Mucosa of gallbladder (tissue), 1 donor: ENCODE data around the gene AMZ2. TPM values are rescaled to one million over a fixed set of nuclear protein-coding genes. Genes with fewer than 3 reads are reported as not detected.
"Not testable (repeated sequence)": the region's sequence is repeated elsewhere in the genome, so short reads cannot be mapped to it uniquely, and the experiment has no call there.

Experiments used
- DNase-seq: peaks from one replicate; pipeline ENCODE4 v3.0.0-alpha.2; 2020; ENCODE audit warnings: low spot score
- total RNA-seq: library from RNA; stranded (reverse); gene quantifications from one replicate; pipeline ENCODE4 v1.2.1, GENCODE V29; 2021
- donor health status: DM: no; HTN: no; CAD: no.

AMZ2 gene, protein sequence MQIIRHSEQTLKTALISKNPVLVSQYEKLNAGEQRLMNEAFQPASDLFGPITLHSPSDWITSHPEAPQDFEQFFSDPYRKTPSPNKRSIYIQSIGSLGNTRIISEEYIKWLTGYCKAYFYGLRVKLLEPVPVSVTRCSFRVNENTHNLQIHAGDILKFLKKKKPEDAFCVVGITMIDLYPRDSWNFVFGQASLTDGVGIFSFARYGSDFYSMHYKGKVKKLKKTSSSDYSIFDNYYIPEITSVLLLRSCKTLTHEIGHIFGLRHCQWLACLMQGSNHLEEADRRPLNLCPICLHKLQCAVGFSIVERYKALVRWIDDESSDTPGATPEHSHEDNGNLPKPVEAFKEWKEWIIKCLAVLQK
- total RNA-seq: 64.7 TPM

DNA sequence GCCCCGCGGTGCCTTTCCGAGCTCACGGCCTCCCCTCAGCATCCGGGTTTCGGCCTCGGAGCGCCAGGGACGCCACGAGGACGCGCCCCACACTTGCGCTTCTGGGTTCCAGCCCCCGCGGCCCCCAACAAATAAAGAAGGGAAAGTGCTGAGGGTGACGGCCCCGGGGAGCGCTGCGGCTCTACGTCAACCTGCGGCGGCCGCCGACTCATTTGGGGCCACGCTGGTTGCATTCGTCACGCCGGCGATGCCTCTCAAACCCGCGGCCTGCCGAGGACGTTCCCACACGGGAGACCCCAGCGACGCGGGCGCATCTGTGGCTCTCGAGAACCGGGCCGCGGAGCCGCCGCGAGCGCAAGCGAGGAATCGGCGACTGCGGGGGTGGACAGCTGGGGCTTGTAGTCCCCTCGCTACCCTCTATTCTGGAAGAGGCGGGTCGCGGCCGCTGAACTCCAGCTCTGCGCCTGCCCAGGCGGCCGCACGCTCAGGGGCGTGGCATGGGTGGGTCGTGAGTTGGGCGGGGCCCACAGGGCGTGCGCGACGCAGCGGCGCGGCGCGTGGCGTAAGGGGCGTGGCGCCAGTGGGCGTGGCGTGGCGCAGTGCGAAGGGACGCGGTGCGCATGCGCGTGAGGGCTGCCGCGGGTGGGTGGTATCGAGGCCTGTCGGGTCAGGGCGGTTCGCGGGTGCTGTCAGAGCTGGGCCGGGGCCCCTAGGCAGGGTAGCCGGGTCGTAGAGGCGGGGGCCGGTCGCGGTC, at the start of gene AMZ2:
Gene AMZ2, plus strand, starts transcription at position 599 of the 754 bp plus-strand sequence. CDS start 2,145 bp downstream, outside the sequence.
- DNase-seq: peak; percentile 95

DNA sequence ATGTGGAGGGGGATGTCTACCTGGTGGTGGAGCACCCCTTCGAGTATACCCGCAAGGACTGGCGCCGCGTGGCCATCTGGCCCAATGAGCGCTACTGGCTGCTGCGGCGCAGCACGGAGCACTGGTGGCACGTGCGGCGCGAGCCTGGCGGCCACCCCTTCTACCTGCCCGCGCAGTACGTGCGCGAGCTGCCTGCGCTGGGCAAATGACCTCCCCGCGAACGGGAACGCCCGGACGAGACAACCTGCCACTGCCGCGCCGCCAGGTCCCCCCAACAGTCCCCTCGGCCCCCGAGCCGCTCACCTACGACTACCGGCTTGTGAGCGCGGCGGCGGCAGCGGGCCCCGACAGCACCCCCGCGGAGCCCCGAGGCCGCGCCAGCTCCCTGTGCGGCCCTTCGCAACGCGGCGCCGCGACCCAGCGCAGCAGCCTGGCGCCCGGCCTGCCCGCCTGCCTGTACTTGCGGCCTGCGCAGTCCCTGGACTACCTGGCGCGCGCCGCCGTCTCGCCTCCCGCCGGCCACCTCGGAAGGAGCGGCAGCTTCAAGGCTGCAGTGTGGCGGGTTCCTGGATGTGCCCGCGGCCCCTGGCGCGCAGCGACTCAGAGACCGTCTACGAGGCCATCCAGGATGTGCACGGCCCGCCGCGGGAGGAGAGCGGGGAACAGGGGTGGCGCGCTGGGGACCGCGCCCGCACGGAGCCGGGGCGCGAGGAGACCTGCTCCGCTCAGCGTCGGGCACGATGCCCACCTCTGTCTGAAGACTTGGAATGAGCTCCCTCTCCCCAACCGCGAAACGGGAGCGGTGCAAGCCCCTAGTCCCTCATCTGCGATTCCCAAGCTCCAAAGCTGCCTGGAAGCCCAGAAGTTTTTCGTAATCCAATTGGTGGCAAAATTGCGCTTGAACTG, 48.7 kb upstream of the AMZ2 start:
- no peak for DNase-seq

GRCh38 chr17:68199837-68200688, 47.8 kb upstream of the AMZ2 start:
- no peak for DNase-seq

DNA sequence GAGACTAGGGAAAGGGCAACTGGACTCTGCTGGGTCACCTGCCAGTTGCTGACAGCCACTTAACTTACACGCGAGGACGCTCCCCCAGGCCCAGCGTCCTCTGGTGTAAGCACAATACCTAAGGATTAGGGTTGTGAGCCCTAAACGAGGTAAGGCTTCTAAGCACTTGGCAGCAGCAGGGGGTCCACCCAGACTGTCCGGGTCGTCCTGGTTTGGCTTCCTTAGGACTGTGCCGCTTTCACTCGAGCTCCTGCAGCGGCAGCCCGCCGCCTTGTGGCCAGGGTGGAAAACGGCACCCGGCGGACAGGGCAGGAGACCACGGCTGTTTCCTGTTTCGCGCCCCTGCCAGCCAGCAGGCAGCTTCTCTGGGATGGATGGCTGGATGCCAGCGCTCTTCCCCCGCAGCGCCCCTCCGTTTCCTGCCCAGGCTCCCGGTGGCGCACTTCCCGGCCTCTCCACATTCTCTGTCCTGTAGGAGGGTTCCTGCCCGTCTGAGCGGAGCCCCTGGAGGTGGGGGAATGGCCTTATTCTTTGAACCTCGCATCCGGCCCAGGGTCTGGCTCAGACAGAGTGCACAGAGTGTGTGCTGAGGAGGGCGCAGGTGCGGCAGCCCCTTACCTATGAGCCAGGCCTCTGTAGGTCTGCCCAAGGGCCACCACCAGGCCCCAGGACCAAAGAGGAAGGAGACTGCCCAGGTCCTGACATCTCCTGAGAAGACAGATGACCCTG, 47.0 kb upstream of the AMZ2 start:
- peak; percentile 65 for DNase-seq

DNA sequence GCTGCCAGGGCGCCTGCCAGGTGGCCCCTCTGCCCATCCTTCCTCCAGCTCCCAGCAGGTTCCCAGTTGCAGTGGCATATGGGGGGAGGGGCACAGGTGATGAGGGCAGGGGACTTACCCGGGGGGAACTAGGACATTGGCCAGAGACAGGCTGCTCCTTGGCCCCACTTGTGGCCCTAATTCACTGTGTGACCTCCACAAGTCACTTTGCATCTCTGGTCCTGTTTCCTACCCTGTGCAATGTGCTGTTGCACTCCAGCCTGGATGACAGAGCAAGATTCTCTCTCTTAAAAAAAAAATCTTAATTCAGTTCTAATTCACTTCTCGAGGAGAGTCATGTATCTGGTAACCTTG, 46.4 kb upstream of the AMZ2 start:
- not testable (repeated sequence) for DNase-seq

DNA sequence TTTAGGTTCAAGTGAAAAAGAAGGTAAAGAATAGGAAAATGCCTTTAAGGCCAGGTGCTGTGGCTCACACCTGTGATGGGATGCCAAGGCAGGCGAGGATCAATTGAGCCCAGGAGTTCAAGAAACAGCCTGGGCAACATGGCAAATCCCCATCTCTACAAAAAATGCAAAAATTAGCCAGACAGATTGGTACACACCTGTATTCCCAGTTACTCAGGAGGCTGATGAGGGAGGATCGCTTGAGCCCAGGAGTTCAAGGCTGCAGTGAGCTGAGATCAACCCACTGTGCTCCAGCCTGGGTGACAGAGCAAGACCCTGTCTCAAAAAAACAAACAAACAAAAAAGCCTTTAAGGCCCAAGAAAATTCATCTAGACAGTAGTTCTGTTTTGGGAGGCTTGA, 45.5 kb upstream of the AMZ2 start:
- DNase-seq: not testable (repeated sequence)

DNA sequence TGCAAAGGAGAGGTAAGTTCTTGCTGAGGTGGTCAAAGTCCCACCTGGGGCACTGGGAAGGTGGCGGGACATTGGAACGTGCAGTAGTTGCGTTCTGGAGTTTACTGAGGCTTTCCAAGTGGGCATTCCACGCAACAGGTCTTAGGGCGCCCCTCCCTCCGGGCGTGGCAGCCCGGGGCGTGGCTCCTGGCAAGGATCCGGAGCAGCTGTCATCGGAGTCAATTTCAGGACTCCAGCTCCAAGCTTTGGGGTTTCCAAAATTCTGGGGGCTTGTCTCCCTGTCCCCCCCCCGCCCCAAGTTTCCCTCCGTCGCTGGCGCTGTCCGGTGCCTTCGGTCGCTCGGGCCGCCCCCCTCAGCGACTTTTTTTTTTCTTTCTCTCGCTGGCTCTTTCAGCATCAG, 43.1 kb upstream of the AMZ2 start:
- DNase-seq: no peak

DNA sequence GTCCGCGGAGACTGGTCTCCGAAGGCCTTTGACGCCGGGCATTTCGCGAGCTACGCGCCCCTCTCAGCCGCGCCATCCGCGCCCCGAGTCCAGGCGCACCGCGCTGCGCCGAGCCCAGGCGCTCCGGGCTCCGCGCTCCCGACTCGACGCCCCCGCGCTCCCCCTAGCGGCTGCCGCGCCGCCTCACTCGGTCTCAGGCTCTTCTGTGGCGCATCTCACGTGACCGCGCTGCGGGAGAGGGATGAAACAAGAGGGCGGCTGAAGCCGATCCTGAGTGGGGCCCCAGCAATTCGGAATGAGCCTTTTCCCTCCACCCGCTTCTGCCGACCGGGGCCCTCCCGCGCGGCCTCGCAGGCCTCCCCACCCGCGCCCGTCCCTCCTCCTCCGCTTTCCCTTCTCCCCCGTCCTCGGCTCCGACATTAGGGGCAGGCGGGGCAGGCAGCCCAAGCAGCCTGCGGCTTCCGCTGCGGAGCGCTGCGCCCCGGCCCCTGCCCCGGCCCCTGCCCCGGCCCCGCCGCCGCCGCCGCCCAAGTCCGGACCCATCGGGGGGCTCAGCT, 42.5 kb upstream of the AMZ2 start:
- peak; percentile 92 for DNase-seq

GRCh38 chr17:68205808-68206720, 41.8 kb upstream of the AMZ2 start:
- no peak for DNase-seq

- DNase-seq: no peak
Observed at GRCh38 chr17:68207651-68208253, 40.1 kb upstream of the AMZ2 start.

GRCh38 chr17:68208651-68209050, 39.2 kb upstream of the AMZ2 start:
- not testable (repeated sequence) for DNase-seq

DNA sequence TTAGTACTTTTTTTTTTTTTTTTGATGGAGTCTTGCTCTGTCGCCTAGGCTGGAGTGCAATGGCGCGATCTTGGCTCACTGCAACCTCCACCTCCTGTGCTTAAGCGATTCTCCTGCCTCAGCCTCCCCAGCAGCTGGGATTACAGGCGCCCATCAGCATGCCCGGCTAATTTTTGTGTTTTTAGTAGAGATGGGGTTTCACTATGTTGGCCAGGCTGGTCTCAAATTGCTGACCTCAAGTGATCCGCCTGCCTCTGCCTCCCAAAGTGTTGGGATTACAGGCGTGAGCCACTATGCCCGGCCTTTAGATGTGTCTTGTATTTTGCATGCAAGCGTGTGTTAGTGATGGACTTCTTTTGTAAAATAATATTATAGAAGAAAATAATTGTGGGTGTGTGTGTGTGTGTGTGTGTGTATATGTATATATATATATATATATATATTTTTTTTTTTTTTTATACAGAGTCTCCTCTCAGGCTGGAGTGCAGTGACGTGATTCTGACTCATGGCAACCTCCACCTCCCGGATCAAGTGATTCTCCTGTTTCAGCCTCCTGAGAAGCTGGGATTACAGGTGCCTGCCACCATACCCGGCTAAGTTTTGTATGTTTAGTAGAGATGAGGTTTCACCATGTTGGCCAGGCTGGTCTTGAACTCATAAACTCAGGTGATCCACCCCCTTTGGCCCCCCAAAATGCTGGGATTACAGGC, 38.5 kb upstream of the AMZ2 start:
- DNase-seq: not testable (repeated sequence)

DNA sequence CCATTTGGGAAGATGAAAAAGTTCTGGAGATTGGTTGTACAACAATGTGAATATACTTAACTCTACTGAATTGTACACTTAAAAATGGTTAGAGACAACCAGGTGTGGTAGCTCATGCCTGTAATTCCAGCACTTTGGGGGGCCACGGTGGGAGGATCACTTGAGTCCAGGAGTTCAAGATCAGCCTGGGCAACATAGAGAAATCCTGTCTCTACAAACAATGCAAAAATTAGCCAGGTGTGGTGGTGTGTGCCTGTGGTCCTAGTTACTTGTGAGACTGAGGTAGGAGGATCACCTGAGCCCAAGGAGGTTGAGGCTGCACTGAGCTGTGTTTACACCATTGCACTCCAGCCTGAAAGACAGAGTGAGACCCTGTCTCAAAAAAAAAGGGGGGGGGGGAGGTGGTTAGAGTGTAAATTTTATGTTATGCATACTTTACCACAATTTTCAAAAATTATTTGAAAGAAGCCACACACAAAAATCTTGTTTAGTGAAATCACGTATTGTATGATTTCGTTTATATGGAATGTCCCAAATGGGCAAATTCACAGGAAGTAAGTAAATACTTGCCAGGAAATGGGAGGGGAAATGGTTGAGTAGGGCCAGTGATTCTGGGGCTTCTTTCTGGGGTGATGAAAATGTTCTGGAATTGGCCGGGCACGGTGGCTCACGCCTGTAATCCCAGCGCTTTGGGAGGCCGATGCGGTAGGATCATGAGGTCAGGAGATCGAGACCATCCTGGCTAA, 37.1 kb upstream of the AMZ2 start:
- DNase-seq: no peak

DNA sequence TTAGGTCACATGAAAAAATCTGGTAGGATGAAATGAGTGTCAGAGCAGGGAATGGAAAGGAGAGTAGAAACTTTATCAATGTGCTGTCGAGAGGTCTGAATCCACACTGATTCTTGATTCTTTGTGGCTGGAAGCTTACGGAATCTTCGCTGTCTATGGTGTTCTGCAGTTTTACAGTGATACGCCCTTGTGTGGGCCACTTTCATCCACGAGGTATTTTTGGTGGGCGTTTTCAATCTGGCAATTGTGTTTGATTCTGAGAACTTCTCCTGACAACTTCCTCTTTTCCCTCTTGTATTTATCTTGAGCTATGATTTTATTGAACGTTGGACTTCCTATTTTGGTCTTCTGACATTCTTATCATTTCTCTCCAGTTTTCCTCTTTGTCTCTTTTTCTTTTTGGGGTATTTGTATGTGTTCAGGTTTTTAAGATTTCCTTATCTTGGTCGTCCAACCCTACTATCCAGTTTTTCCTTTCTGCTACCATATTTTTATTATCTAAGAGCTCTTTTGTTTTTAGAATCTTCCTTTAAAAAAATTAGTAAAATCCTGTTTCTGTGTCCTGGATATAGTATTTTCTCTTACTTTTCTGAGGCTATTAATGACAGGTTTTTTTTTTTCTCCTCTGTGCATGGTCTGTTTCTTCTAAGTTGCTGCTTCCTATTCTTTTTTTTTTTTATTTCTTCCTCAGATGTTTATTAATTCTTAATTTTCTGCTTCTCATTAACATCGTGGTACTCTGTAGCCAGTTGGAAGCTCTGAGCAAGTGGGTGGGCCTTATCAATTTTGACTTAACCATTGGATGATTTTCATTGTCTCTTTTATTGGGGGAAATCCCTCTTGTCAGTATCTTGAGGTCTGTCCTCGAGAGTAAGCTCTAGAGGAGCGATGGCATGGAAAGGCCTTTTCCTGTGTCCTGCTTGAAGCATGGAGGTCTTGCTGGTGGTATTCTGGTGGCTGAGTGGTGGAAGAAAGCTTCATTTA, 34.1 kb upstream of the AMZ2 start:
- DNase-seq: not testable (repeated sequence)

- not testable (repeated sequence) for DNase-seq
Observed at GRCh38 chr17:68215453-68215852, 32.4 kb upstream of the AMZ2 start.

GRCh38 chr17:68219429-68219828, 28.4 kb upstream of the AMZ2 start:
- DNase-seq: not testable (repeated sequence)
